Jurkat, Clone E6-1 (cell line): ENCODE data around the gene PIM2.

Source experiments
- DNase-seq: peaks from one replicate; pipeline ENCODE4 v3.0.0-alpha.2; 2011; ENCODE audit warnings: low read depth, low spot score
- H3K4me3 ChIP-seq: 2 replicates; pipeline ENCODE4 v1.5.1; 2011; ENCODE audit warnings: mild to moderate bottlenecking, low read length, control low read depth, moderate library complexity

PIM2 gene

DNA sequence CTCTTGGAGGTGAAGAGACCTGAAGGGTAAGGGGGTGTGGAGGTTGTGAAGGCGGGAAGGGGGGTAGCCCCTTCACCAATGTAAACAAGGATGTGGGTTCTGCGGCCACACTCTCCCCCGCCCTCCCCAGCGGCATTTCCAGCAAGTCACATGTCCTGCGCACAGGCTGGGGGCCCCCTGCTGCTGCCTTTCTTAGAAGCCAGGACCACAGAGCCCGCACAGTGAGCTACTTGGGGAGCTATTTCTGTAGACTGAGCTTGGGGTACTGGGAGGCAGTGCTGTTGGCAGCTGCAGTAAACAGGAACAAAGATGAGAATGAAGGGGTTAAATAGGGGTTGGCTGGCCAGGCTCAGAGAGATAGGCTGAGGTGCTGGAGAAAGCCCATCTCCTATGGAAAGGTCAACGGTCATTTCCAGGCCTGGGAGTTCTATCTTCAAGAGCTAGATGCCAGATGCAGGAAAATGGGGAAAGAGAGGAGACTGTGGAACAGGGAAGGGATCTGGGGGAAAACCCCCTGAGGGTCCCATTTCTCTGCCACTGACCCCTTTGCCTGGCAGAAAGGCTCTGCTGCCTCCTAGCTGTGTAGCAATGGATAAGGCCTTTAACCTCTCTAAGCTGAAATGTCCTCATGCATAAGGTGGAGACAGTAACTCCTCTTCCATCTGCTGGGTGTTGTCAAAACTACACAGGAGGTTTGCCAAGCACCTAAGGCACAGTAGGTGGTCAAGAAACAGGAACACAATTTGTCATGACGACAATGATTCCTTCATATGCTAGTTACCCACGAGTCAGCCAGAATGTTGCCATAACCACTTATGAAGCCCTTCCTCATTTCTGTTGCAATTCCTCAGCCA is 18.5 kb upstream of the PIM2 start:
- peak; percentile 83 for DNase-seq
- H3K4me3 ChIP-seq: peak overlapping the region; percentile 11; the same call in 1 of the 2 replicates

DNA sequence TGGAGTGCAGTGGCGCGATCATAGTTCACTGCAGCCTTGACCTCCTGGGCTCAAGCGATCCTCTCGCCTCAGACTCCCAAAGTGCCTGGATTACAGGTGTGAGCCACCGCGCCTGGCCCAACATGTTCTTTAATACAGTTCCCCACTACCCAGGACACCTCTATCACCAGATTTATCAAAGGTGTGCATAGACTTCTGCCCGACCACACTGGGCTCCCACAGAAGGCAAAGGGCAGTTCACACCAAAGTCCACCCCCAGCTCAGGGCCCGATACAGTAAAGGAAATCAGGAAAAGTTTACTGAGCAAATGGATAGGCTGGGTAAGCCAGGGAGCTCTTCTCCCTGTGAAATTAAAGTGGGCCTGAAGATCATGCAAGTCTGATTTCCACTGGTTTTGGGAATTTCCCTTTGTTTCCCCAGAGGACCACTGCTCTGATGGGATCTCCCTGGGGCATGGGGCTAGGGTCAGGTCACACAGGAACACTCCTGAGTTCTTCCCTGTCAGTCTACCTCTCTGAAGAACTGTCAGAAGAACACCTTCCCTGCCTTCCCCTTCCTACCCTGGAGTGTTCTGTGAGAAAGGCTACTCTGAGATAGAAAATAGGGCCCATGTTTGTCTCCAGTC is 17.7 kb upstream of the PIM2 start:
- DNase-seq: no peak
- H3K4me3 ChIP-seq: no peak overlapping the region

DNA sequence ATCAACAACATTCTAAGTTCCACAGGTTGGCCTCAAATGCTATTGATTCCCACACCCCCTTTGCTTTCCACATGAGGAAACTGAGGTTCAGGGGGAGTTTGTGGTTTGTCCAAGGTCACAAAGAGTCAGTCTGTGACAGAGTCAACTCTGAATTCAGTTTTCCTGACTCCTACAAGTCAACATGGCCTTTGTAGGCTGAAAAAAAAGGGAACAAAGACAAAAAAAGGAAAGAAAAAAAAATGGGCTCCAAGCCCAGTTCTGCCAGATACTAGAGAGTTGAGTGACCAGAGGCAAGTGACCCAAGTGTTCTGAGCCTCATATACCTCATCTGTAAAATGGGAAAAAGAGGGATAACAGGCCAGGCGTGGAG is 16.5 kb upstream of the PIM2 start:
- no peak for DNase-seq
- no peak overlapping the region for H3K4me3 ChIP-seq

DNA sequence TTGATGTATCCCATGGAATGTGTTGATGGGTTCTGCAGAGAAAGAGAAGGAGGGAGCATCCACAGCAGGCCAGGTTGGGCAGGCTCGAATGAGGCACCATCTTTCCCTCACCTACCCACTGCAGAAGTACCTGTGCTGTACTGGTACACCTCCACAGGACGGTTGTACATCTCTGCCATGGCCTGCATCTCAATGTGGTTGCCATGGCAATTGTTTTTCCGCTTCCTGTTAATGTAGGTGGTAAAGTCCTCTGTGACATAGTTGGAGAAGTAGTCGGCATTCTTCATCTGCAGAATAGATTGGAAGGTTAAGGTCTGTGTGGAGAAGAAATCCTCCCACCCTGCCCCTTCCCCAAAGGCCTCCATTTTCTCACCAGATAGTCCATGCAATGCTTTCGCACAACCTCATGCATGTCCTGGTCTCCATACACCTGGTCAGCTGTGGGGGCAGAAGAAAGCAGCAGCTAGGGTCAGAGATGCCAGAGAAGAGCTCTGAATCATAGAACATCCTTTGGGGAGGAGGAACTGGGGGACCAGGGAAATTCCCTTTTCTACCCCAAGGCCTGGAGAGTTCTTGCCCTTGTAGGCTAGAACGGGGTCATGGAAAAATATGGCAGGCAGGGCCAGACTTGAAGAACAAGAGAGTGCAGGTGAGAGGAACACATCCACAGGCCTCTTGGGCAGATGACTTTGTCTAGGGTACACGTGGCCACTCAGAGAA is 15.9 kb upstream of the PIM2 start:
- H3K4me3 ChIP-seq: no peak overlapping the region
- no peak for DNase-seq

DNA sequence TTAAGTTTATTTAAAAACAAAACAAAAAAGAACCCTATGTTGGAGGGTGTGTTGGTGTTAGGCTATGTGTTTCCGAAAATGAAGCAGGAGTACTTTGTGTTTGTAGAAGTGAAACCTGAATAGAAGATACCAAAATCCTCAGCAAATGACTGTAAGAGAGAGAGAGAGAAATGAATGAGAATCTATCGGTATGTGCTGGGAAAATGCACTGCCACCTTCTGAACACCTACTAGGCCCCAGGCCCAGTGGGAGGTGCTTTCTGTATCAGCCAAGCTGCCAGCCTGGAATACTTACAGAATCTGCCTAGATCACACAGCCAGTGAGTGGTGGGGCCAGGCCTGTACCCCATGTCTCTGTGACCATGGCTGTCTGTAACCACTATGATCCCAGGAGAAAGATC is 14.9 kb upstream of the PIM2 start:
- no peak for DNase-seq
- H3K4me3 ChIP-seq: no peak overlapping the region

DNA sequence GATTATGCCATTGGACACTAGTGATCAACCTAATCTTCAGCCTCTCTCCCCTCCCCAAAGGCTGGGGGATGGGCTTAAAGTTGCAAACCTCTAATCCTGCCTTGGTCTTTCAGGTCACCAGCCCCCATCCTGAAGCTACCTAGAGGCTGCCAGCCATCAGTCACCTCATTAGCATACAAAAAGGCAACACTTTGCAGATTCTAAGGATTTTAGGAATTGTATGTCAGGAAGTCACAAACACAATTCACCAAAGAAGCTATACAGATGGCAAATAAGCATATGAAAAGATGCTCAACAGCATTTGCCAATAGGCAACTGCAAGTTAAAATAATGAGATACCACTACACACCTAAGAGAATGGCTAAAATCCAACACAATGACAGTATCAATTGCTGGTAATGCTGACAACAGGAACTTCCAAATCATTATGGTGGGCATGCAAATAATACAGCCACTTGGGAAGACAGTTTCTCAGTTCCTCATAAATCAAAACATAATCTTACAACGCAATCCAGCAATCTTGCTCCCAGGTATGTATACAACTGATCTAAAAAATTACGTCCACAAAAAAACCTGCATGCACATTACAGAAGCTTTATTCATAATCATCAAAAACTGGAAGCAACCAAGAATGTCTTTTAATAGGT is 9.0 kb upstream of the PIM2 start:
- no peak overlapping the region for H3K4me3 ChIP-seq
- no peak for DNase-seq

DNA sequence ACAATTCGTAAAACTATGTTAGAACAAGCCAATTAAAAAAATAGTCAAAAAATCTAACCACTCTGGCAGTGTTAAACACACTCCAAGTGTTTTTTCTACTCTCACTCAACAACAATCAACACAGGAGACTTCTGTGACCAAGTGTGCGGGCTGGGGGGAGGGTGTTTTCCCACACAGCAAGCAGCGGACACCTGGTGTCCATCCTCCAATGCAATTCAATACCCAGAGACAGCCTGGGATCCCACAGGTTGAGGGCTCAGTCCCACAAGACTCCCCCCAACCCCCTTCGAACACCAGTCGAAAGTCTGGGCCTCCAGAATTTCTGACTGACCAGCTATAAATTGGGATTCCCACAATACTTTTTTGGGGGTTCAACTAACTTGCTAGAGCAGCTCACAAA is 8.3 kb upstream of the PIM2 start:
- no peak overlapping the region for H3K4me3 ChIP-seq
- no peak for DNase-seq

DNA sequence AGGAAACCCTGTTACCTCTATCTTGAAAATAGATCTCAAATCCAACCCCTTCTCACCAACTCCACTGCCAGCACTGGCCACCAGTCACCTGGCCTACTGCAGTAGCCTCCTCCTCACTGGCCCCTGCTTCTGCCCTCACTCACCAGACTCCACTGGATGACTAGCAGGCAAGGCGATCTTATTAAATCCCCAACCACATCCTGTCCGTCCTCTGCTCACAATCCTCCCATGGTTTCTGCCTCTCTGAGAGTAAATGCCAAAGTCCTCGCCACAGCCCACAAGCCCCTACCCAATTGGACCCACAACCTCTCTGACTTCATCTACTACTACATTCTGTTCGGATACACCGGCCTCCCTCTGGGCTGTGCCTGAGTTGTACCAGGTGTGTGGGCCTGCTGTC is 5.4 kb upstream of the PIM2 start:
- DNase-seq: no peak
- no peak overlapping the region for H3K4me3 ChIP-seq

DNA sequence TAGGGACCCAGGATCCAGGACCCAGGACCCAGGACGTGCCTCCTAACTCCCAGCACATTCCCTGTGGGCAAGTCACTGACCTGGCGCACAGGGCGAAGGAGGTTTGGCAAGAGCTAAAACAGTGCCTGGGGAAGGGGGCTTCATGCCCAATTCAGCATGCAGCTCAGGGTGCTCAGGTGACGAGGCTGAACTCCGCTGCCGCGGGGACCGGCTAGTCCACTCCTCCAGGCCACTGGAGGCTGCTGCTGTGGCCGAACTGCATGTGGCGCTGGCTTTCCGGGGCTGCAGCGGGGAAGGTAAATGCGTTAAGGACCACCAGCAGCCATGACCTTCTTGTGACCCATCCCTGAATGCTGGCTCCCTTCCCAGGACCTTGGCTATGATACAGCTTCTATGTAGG is 4.9 kb upstream of the PIM2 start:
- H3K4me3 ChIP-seq: no peak overlapping the region
- DNase-seq: no peak

DNA sequence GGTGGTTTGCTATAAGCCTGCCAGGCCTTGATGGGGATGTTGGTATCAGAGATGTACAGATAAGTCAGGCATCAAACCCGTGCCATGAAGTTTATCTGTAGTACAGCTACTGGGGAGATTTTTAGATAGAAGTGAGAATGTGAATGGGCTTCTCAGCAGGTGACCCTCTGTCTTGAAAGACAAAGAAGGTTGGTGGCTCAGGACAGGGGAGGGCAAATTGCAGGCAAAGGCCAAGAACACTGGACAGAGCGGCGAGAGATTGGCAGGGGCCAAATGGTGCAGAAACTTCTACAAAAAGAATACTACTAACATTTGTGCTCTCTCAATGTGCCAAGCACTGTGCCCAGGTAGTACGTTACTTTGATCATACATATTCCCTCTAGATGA is 1.9 kb upstream of the PIM2 start:
- DNase-seq: no peak
- no peak overlapping the region for H3K4me3 ChIP-seq

DNA sequence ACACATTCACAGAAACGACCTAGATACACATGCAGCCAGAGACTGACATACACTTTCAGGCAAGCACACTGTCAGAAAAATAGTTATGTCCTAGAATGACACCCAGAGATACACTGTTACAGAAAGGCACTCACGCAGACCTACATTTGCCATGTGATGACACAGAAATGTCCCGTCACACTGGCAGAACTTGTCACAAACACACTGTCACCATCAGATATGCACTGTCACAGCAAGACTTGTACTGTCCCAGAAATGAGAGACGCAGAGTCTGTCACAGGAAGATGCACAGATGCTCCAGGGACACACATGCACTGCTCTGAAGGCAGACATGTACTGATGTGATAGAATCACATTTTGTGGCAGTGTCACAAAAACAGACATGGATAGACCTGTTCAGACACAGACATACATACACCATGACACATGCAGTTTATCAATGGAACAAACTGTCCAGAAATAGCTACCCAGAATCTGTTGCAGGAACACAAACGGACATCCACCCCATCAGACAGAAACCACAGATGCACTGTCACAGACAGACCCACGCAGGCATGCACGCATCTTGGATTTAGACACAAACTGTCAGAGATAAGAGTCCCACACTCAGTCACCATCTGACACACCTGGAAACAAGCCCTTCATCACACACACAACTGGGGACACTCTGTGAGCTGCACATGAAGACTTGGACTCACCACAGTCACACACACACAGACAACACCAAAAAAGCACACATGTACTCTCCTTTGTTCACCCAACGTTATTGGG is 1.3 kb upstream of the PIM2 start:
- DNase-seq: no peak
- no peak overlapping the region for H3K4me3 ChIP-seq

DNA sequence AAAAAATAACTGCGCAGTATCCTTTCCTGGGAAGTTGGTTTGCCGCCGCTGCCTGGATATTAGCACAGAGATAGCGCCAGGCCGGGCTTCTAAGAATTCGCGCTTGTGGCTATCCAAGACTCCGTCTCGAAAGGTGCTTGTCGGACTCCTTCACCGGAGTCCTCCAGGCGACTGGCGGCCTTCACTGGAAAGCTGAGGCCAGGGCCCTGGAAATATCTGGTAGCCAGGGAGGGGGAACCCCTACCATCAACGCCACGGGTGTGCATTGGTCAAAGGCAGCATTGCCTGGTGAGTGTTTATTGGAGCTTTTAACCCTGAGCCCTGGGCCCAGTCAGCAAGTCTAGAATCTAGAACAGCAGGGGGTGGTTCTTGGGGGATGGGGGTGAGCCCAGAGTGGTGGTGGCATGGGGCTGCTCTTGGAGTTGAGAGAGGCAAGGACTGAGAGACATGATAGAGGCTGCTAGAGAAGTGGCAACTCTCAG is 577 bp upstream of the PIM2 start:
- DNase-seq: no peak
- H3K4me3 ChIP-seq: peak overlapping the region; percentile 38

DNA sequence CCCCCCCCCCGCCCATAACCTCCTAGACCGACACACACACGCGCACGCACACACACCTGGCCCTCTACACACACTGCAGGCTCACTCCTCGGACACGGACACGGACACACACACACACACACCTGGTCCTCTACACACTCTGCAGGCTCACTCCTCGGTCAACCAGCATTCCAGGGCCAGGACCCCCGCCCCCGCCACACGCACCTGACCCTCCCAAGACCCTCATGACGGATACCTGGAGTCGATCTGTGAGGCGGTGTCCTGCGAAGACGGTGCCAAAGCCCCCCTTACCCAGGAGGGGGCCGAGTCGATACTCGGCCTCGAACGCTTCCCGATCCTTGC is 552 bp downstream of the PIM2 start:
- peak overlapping the region; percentile 63 for H3K4me3 ChIP-seq
- no peak for DNase-seq

DNA sequence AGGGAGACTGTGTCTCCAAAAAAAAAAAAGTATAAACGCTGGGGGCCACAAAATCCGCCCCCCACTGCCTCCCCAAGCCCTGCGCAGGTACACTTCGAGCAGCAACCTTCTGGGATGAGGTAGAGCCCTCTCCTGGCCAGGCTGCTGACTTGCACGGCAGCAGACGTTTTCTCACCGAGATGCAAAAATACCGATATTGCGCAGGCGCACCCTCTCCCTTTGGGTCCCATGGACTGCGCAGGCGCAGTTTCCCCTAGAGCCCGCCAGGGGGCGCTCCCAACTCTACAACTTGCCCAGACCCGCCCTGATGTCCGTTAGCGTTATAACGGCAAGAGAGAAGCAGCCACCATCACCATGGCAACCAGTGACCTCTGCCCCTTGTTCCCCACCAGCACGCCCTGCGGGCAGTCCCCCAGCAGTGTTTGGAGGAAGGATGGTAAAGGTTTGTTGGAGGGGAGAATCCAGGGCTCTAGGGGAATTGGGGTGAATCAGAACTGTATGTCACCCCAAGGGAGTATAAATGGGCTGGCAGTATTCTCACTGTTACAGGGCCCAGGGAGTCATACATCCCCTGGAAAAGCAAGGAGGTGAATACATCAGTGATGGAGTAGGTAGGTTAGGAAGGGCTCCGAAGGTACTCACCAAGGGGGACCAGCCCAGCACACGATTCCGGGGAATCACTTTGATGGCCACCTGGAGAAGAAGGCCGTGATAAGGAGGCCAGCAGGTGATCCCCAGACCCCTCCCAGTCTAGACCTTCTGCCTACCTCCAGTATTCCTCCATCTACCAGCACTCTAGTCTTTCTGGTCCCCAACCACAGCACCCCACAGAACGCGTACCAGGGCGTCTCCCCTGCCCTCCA is 1.5 kb downstream of the PIM2 start:
- H3K4me3 ChIP-seq: peak overlapping the region; percentile 63
- peak; percentile 85 for DNase-seq

DNA sequence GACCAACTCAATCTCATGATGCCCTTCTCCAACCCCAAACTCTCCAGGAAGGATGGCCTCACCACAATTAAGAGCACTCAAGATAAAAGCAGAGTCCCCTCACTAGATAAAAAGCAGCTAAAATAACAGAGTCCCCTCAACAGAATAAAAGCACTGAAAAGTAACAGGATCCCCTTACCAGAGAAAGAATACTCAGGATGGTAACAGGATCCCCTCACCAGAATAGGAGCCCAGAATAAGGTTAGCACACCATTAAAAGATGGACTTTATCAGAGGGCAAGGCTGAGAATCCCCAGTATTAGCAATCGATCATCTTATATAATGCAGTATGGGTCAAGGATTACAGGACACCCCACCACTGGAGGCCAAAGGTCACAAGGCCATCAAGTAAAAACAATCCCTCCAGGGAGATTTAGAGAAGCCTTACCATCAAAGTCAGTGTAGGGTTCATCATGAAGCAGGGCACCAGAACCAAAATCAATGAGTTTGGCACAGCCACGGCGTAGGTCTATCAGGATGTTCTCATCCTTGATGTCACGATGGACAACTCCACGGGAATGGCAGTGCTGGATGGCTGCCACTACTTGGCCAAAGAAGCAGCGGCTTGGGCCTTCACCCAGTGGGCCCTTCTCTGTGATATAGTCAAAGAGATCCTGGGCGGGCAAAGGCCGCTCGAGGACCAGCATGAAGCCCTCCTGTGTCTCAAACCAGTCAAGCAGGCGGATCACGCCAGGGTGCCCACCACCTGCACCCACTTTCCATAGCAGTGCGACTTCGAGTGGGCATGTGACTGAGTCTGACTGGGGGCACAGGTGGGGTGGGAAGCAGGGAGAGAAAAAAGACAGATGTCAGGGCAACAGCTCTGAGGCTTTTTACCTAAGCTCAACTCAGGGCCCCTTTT is 4.0 kb downstream of the PIM2 start:
- H3K4me3 ChIP-seq: no peak overlapping the region
- no peak for DNase-seq

DNA sequence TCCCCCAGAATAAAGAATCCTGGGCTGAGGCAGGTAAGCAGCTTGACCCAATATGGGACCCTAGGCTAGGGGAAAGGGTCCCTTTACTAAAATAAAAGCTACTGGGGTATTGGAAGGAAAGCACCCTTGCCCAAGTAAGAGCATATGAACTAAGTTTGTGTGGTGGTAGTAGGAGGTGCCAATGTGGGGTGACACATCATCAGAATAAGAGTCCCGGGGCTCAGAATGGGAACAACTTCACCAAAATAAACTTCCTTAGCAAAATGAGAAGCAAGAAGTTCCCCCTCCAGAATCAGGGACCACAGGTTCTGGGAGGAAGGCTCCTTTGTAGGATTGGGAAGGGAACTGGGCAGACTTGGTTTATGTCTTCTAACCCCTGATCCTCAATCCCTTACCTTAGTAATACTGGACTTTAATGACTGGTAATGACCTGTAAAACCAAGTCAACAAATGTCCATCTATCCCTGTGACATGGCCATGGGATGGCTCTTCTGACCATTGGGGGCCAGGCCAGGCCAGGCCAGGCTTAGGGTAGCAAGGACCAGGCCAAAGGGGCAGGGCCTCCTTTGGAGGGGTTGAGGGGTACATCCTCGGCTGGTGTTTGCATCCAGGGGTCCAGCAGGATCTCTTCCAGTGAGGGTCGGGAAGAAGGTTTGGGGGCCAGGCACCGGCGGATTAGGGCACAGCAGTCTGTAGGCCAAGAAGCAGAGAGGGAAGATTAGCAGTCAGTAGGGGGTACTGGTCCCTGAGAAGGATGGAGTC is 5.0 kb downstream of the PIM2 start:
- DNase-seq: no peak
- no peak overlapping the region for H3K4me3 ChIP-seq
